K562 (cell line): ENCODE results near the gene WDR18.

Experiments
- CTCF ChIP-seq, 3 experiments: IDR thresholded peaks in 2 of 3; conservative IDR thresholded peaks in 1 of 3; 2 replicates each; pipeline ENCODE4 v1.5.1; 2011 to 2012; ENCODE audit warnings: low read length in 3 of 3, mild to moderate bottlenecking in 3 of 3, control low read depth in 2 of 3, improper control_type of control experiment in 1 of 3, inconsistent platforms in 1 of 3, low read depth in 1 of 3, mixed read lengths in 1 of 3, moderate library complexity in 1 of 3; ENCODE audit not compliant: insufficient read depth in 2 of 3
- EHMT2 ChIP-seq: fragments of 450-650 bp; IDR thresholded peaks from 2 replicates; pipeline ENCODE4 v1.6.1; 2018; ENCODE audit warnings: antibody characterized with exemption
- HINFP ChIP-seq: fragments of 450-650 bp; conservative IDR thresholded peaks from 2 replicates; pipeline ENCODE4 v1.6.1; 2016; ENCODE audit warnings: missing genetic modification characterization, low read depth, mild to moderate bottlenecking, control low read depth, missing compliant biosample characterization
- RBM25 ChIP-seq: fragments of 200-400 bp; formaldehyde crosslinking; IDR thresholded peaks from 2 replicates; pipeline ENCODE4 v1.6.1; 2018; ENCODE audit warnings: low read length, low read depth, moderate library complexity; ENCODE audit not compliant: severe bottlenecking

GRCh38 chr19:994516-994915 lies 10.4 kb downstream of the WDR18 start:
- TF ChIP-seq CTCF (IDR thresholded peaks at IDR 0.05 in 2 of 3, conservative IDR thresholded peaks at IDR 0.05 in 1 of 3; ENCODE audit: insufficient read depth in 2 of 3, low read depth in 1 of 3, low read length in 3 of 3) = no peak
- no peak for TF ChIP-seq EHMT2
- TF ChIP-seq RBM25 = no peak
- no peak for TF ChIP-seq HINFP (tag)
